GM12891 (cell line): Measurements from ENCODE around the gene ROMO1. TPM values are rescaled to one million over a fixed set of nuclear protein-coding genes. Genes with fewer than 3 reads are reported as not detected.

Experiments
- DNase-seq: peaks from one replicate; pipeline ENCODE4 v3.0.0; 2011; ENCODE audit warnings: low spot score; ENCODE audit not compliant: insufficient read length
- FAIRE-seq: peaks from 2 replicates; lab custom pipeline; 2011; peaks lifted over from hg19 to GRCh38; lab: Jason Lieb, UNC
- PAX5 ChIP-seq: IDR thresholded peaks from 2 replicates; pipeline ENCODE4 v1.6.1; 2011; ENCODE audit warnings: low read length, moderate library complexity, mild to moderate bottlenecking; ENCODE audit not compliant: insufficient read depth, severe bottlenecking
- POLR2A ChIP-seq: IDR thresholded peaks from 2 replicates; pipeline ENCODE4 v1.6.1; 2011; ENCODE audit warnings: low read depth, low read length, control low read depth
- POLR2AphosphoS5 ChIP-seq: IDR thresholded peaks from 2 replicates; pipeline ENCODE4 v1.6.1; 2011; ENCODE audit warnings: low read depth, low read length, control low read depth
- POU2F2 ChIP-seq: IDR thresholded peaks from 2 replicates; pipeline ENCODE4 v1.6.1; 2011; ENCODE audit warnings: low read depth, mild to moderate bottlenecking, control low read depth, low read length, moderate library complexity
- SPI1 ChIP-seq: IDR thresholded peaks from 2 replicates; pipeline ENCODE4 v1.6.1; 2011; ENCODE audit warnings: low read depth, low read length, control low read depth
- TAF1 ChIP-seq: IDR thresholded peaks from 2 replicates; pipeline ENCODE4 v1.6.1; 2011; ENCODE audit warnings: low read depth, low read length, control low read depth
- polyA plus RNA-seq: library from polyadenylated mRNA; unstranded; fragments of >200 nt; gene quantifications from one replicate; pipeline ENCODE4 v1.2.1, GENCODE V29; 2012; ENCODE audit warnings: low read depth, missing spikeins, inconsistent platforms; ENCODE audit not compliant: missing spikeins

ROMO1 gene
- polyA plus RNA-seq, result 268 TPM

DNA sequence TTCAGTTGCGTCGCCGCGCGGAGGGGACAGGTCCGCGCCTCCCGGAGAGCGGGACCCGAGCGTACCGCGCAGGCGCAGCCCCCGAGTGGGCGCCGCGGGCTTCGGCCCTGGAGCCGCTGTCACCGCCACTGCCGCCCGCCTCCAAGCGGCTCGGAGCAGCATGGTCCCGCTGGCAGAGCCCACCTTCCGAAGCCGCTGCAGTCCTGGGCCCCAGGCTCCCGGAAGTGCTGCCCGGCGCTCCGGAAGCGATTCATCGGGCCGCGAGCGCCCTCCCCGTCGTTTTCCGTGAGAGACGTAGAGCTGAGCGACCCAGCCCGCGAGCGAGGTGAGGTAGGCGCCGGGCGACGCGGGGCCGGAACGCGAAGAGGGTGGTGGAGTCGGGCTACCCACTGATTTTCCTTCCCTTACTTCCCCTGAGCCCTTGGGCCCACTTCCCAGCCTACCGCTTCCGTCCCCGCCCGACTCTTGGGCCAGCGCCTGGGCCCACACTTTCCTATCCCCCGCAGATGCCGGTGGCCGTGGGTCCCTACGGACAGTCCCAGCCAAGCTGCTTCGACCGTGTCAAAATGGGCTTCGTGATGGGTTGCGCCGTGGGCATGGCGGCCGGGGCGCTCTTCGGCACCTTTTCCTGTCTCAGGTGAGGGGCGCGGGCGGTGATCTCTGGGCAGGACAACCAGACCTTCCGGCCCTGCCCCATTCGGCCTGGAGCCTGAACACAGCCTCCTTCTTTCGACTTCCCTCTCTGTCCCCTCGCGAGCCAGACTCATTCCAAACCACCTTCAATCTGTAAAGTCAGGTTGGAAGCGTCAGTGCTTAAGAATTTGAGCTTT, at the start of gene ROMO1, which contains the start of gene NFS1:
ROMO1 (plus strand) TSS at position 279 of the 830 bp plus-strand sequence; CDS start at position 507, 228 bp downstream.
NFS1 (minus strand) TSS at position 226 of the 830 bp plus-strand sequence; CDS start at position 162, 64 bp downstream.
- DNase-seq (peak; percentile 90), FAIRE-seq (peak; percentile 79)
- TF ChIP-seq PAX5 (peak; percentile 43), TAF1 (0 out of 2 replicates have a peak, but pooled peaks have one; percentile 30), POLR2A (peak; percentile 67), POLR2AphosphoS5 (peak; percentile 73), POU2F2 (no peak; the same call in 1 of the 2 replicates)

DNA sequence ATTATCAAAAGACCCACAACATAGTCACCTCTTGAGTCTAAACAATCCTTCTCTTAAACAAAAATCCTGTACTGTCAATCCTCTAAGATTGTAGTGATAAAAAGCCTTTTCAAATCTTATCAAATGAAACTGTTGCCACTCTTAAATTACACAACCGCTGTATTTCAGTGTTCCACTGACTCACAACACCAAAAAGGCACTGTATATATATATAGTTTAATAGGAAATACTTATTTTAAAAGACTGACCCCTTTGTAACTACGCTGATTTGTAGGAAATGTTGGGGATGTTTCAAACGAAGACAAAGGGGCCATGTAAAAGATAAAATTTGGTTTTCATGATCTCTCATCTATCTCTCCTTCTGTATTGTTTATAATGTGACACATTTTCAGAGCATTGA, 48.6 kb upstream of the ROMO1 start:
- TF ChIP-seq POU2F2 (no peak), POLR2AphosphoS5 (no peak), SPI1 (no peak), POLR2A (no peak), PAX5 (no peak), TAF1 (no peak)
- DNase-seq (no peak), FAIRE-seq (no peak)

GRCh38 chr20:35651958-35652357, 47.2 kb upstream of the ROMO1 start:
- DNase-seq, result no peak
- TF ChIP-seq POLR2AphosphoS5, result no peak
- no peak for TF ChIP-seq POLR2A
- no peak for TF ChIP-seq SPI1
- no peak for TF ChIP-seq POU2F2
- TF ChIP-seq PAX5, result no peak
- no peak for TF ChIP-seq TAF1
- no peak for FAIRE-seq

GRCh38 chr20:35652641-35653429, 46.4 kb upstream of the ROMO1 start:
- FAIRE-seq (no peak), DNase-seq (no peak)
- 0 out of 2 replicates have a peak, but pooled peaks have one; percentile 36 for TF ChIP-seq POLR2A
- no peak for TF ChIP-seq POU2F2
- no peak for TF ChIP-seq TAF1

DNA sequence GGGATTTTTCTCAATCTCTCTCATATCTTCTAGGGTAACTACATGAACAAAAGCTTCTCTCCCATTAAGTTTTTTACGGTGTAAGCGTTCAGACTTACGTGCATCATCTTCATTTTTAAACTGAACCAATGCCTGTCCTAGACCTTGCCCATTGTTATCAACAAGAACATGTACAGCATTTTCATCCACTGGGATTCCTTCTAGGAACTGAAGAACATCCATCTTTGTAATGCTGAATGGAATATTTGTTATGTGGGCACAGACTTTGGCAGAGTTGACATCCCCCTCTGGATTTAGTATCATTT, 45.8 kb upstream of the ROMO1 start:
- FAIRE-seq (no peak), DNase-seq (no peak)
- no peak for TF ChIP-seq SPI1
- TF ChIP-seq POLR2AphosphoS5, result no peak
- TF ChIP-seq PAX5, result no peak
- no peak for TF ChIP-seq POLR2A
- TF ChIP-seq POU2F2, result no peak
- TF ChIP-seq TAF1, result no peak

GRCh38 chr20:35653893-35654292, 45.3 kb upstream of the ROMO1 start:
- FAIRE-seq (no peak), DNase-seq (no peak)
- TF ChIP-seq TAF1 (no peak), POLR2AphosphoS5 (no peak), POLR2A (no peak), PAX5 (no peak), SPI1 (no peak)

- DNase-seq (no peak), FAIRE-seq (no peak)
- TF ChIP-seq POU2F2, result no peak
- no peak for TF ChIP-seq PAX5
- no peak for TF ChIP-seq POLR2AphosphoS5
- TF ChIP-seq SPI1, result no peak
- no peak for TF ChIP-seq POLR2A
- TF ChIP-seq TAF1, result no peak
Measured at GRCh38 chr20:35654415-35654814, 44.8 kb upstream of the ROMO1 start.

GRCh38 chr20:35657271-35657670, 41.9 kb upstream of the ROMO1 start:
- TF ChIP-seq POLR2AphosphoS5 (no peak), TAF1 (no peak), POU2F2 (no peak), POLR2A (no peak), PAX5 (no peak), SPI1 (no peak)
- FAIRE-seq (no peak), DNase-seq (no peak)
